Chondrocyte (in vitro differentiated cells): ENCODE data around the gene FAM168B. TPM values are rescaled to one million over a fixed set of nuclear protein-coding genes. Genes with fewer than 3 reads are reported as not detected.

Experiments used
- DNase-seq: peaks from one replicate; pipeline ENCODE4 v3.0.0; 2021; ENCODE audit warnings: mixed read lengths, low spot score
- H3K27ac Mint-ChIP-seq: one replicate; pipeline ENCODE4 v1.8.0; 2021; ENCODE audit warnings: mild to moderate bottlenecking, moderate library complexity, mixed read lengths; ENCODE audit not compliant: unreplicated experiment
- H3K27me3 Mint-ChIP-seq: 2 replicates; pipeline ENCODE4 v1.8.0; 2021; ENCODE audit warnings: low read depth, mixed read lengths
- H3K36me3 Mint-ChIP-seq: 2 replicates; pipeline ENCODE4 v1.8.0; 2021; ENCODE audit warnings: low read depth, mixed read lengths
- H3K4me1 Mint-ChIP-seq: 2 replicates; pipeline ENCODE4 v1.8.0; 2021; ENCODE audit warnings: low read depth, mild to moderate bottlenecking, mixed read lengths
- H3K4me3 Mint-ChIP-seq: one replicate; pipeline ENCODE4 v1.8.0; 2021; ENCODE audit warnings: mild to moderate bottlenecking, moderate library complexity, mixed read lengths; ENCODE audit not compliant: unreplicated experiment
- H3K9me3 Mint-ChIP-seq: 2 replicates; pipeline ENCODE4 v1.8.0; 2021; ENCODE audit warnings: low read depth, mixed read lengths
- total RNA-seq: library from RNA; stranded (reverse); gene quantifications from 3 replicates; pipeline ENCODE4 v1.2.1, GENCODE V29; 2021
- TF ChIP-seq, protein P1 (sequence below): fragments of 200-600 bp; sonication (generic); IDR thresholded peaks from 2 replicates; pipeline ENCODE4 v1.5.0; 2021; ENCODE audit warnings: antibody characterized with exemption, mild to moderate bottlenecking, moderate library complexity

The FAM168B gene
- total RNA-seq, 1 donor from 2014 or later = 111 TPM

DNA sequence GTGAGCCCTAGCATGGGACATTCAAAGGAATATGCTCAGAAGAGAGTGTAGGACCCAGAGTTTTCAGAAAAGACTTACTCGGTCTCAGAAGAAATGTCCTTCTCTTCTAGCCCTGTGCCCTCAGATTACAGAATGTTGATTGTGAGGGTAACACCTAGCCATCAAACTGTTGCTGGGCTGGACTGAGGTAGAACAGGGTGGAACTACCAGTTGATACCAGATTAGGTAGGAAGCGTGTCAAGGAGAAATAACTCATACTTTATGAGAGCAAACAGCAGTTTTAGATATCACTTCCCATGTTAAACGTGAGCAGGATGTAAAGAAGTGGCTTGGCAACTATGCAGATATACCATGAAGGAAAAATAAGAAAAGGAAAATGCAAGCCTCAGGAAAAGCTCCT is 34.7 kb upstream of the FAM168B start:
- H3K27me3 Mint-ChIP-seq = no peaks in the 10 kb centered on the region
- TF ChIP-seq, protein P1, sequence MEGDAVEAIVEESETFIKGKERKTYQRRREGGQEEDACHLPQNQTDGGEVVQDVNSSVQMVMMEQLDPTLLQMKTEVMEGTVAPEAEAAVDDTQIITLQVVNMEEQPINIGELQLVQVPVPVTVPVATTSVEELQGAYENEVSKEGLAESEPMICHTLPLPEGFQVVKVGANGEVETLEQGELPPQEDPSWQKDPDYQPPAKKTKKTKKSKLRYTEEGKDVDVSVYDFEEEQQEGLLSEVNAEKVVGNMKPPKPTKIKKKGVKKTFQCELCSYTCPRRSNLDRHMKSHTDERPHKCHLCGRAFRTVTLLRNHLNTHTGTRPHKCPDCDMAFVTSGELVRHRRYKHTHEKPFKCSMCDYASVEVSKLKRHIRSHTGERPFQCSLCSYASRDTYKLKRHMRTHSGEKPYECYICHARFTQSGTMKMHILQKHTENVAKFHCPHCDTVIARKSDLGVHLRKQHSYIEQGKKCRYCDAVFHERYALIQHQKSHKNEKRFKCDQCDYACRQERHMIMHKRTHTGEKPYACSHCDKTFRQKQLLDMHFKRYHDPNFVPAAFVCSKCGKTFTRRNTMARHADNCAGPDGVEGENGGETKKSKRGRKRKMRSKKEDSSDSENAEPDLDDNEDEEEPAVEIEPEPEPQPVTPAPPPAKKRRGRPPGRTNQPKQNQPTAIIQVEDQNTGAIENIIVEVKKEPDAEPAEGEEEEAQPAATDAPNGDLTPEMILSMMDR = no peak
- H3K36me3 Mint-ChIP-seq = peaks cover 32% of the 10 kb centered on the region
- no peaks in the 10 kb centered on the region for H3K4me1 Mint-ChIP-seq
- no peak overlapping the region for H3K4me3 Mint-ChIP-seq
- DNase-seq = no peak
- H3K27ac Mint-ChIP-seq = no peak overlapping the region
- no peaks in the 10 kb centered on the region for H3K9me3 Mint-ChIP-seq

DNA sequence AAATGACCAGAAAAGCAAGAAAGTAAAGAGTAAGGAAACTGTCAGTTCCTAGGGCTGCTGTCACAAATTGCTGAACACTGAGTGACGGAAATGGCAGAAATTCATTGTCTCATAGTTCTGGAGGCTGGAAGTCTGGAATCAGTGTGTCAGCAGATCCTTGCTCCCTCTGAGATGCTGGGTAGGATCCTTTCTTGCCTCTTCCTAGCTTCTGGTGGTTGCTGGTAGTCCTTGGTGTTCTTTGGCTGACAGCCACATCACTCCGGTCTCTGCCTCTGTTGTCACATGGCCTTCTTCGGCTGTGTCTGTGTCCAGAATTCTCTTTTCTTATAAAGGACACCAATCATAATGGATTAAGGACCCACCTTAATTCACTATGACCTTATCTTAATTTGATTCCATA is 33.8 kb upstream of the FAM168B start:
- TF ChIP-seq, protein P1 = no peak
- Mint-ChIP-seq H3K27me3 (no peaks in the 10 kb centered on the region), H3K27ac (no peak overlapping the region), H3K4me1 (no peaks in the 10 kb centered on the region), H3K9me3 (no peaks in the 10 kb centered on the region), H3K36me3 (peaks cover 34% of the 10 kb centered on the region), H3K4me3 (no peak overlapping the region)
- DNase-seq = no peak

DNA sequence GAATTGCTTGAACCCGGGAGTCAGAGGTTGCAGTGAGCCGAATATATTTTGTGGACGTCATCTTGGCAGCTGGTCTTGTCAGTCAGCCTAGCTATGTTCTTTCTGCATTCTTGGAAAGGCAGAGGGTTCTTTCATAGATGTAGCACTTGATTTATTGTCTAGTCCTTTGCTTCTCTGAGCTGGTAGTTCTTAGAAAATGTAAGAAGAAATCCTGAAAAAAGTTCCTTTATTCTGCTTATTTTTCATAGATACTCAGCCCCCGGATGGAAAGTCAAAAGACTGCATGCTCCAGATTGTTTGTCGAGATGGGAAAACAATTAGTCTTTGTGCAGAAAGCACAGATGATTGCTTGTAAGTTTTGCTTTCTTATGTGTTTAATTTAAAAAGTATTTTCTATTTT is 33.2 kb upstream of the FAM168B start:
- TF ChIP-seq, protein P1 = no peak
- H3K27ac Mint-ChIP-seq = no peak overlapping the region
- H3K9me3 Mint-ChIP-seq = no peaks in the 10 kb centered on the region
- no peak for DNase-seq
- H3K36me3 Mint-ChIP-seq = peaks cover 37% of the 10 kb centered on the region
- no peaks in the 10 kb centered on the region for H3K27me3 Mint-ChIP-seq
- no peaks in the 10 kb centered on the region for H3K4me1 Mint-ChIP-seq
- H3K4me3 Mint-ChIP-seq = no peak overlapping the region

DNA sequence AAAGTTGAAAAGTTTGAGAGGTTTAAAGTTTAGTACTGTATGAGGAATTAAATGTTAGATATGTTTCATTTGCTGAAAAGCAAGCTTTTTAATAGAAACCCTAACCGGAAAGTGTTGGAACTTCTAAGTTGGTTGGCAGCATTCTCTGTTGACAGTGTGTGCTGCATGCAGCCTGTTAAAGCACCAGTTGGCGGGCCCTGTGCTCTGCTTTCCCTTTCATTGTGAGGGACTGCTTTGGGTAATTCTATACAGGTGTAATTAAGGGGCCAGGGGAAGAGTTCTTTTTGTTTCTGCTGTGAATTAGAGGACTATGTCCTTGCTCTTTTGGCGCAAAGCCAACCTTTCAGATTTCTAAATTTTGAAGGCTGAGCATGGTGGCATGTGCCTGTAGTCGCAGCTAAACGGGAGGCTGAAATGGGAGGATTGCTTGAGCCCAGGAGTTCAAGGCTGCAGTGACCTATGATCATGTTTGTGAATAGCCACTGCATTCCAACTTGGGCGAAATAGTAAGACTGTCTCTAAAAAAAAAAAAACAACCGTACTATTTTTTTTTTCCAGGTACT is 32.0 kb upstream of the FAM168B start:
- Mint-ChIP-seq H3K27me3 (no peaks in the 10 kb centered on the region), H3K4me1 (no peaks in the 10 kb centered on the region), H3K36me3 (peaks cover 32% of the 10 kb centered on the region), H3K9me3 (no peaks in the 10 kb centered on the region), H3K27ac (no peak overlapping the region), H3K4me3 (no peak overlapping the region)
- TF ChIP-seq, protein P1 = no peak
- no peak for DNase-seq

DNA sequence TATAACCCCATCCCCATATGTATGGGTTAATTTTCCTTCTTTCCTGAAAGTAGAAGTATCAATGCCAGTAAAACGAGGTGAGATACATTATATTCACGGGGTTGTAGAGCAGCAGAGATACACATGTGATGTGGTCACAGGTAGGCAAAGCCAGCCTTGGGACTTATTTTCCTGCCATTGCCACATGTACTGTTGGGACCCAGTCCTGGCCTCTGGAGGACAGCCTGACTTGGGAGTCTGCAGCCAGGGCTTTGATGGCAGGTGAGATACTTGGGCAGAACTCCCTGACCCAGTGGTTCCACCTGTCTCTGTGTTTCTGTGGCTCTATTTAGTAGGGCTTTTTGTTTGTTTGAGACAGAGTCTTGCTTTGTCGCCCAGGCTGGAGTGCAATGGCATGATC is 29.9 kb upstream of the FAM168B start:
- DNase-seq = no peak
- Mint-ChIP-seq H3K4me3 (no peak overlapping the region), H3K27me3 (no peaks in the 10 kb centered on the region), H3K36me3 (peaks cover 20% of the 10 kb centered on the region), H3K9me3 (no peaks in the 10 kb centered on the region), H3K4me1 (peaks cover 6% of the 10 kb centered on the region), H3K27ac (no peak overlapping the region)
- TF ChIP-seq, protein P1 = no peak
